COLO829 (cell line): Measurements from ENCODE around the gene ATF6.
"Not testable (repeated sequence)": the region's sequence is repeated elsewhere in the genome, so short reads cannot be mapped to it uniquely, and the experiment has no call there.

Source experiments
- DNase-seq: peaks from one replicate; pipeline ENCODE4 v3.0.0; 2012; ENCODE audit warnings: low spot score

ATF6 gene, protein sequence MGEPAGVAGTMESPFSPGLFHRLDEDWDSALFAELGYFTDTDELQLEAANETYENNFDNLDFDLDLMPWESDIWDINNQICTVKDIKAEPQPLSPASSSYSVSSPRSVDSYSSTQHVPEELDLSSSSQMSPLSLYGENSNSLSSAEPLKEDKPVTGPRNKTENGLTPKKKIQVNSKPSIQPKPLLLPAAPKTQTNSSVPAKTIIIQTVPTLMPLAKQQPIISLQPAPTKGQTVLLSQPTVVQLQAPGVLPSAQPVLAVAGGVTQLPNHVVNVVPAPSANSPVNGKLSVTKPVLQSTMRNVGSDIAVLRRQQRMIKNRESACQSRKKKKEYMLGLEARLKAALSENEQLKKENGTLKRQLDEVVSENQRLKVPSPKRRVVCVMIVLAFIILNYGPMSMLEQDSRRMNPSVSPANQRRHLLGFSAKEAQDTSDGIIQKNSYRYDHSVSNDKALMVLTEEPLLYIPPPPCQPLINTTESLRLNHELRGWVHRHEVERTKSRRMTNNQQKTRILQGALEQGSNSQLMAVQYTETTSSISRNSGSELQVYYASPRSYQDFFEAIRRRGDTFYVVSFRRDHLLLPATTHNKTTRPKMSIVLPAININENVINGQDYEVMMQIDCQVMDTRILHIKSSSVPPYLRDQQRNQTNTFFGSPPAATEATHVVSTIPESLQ

GRCh38 chr1:161766102-161766981 is at the start of gene ATF6:
Gene ATF6, plus strand, starts transcription at chr1:161766320. Its CDS starts 41 bp downstream, at chr1:161766361.
- DNase-seq = peak; percentile 95

GRCh38 chr1:161718559-161719324 is 47.4 kb upstream of the ATF6 start:
- no peak for DNase-seq

- DNase-seq = no peak
These were observed 46.9 kb upstream of the ATF6 start for GRCh38 chr1:161719325-161719611.

DNA sequence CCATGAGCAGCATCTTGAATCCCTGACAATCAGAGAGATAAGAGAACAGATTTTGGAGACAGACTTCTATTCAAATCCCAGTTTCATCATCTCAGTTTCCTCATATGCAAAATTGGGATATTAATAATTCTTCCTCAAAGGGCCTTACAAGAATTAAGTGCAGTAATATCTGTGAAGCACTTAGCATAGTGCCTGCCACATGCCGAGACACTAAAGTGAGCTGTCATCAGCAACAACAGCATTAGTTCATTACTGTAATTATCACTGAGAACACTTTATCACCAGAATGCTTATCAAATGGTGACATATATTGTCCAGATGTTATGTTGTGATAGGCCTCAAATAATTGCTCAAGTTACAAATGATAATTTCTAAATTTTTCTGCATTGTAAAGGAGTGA is 45.7 kb upstream of the ATF6 start:
- DNase-seq = no peak

DNA sequence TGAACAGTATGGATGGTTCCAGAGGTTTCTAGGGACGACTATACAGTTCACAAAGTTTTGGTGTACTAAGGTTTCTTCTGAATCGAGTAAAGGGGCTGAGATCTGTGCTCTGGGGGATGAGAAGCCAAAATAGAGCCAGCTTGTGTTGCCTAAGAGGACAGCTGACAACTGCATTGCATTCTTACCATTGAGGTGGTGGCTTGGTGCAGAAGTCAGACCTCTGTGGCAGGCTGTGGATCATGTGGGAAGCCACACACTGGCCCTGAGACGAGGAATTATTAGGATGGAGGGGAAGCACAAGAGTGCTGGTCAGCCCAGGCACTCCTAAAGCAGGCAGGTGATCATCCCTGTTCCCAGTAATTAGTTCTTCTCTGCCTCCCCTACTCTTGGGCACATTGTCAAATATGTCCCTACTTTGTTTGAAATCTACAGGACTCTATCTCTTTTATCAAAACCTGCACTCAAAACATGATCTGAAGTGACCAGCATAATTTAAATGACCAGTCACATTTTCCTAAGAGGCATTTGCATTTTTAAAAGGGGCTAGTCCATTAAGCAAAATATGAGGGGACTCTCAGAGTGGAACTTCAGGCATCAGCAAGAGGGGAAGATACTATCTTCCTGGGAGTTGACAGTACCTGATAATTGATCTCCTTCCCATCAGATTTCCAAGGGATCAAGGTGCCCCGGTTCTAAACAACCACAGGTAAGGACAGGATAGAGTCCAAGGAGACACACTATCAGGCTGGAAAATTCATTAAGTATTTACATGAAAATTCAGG is 45.0 kb upstream of the ATF6 start, which contains the start of gene FCRLB:
Gene FCRLB, plus strand, starts transcription at position 589 of the 782 bp plus-strand sequence. CDS start 1,129 bp downstream, outside the sequence.
- DNase-seq = no peak

GRCh38 chr1:161721738-161722343 is 44.3 kb upstream of the ATF6 start:
- DNase-seq = peak; percentile 73

DNA sequence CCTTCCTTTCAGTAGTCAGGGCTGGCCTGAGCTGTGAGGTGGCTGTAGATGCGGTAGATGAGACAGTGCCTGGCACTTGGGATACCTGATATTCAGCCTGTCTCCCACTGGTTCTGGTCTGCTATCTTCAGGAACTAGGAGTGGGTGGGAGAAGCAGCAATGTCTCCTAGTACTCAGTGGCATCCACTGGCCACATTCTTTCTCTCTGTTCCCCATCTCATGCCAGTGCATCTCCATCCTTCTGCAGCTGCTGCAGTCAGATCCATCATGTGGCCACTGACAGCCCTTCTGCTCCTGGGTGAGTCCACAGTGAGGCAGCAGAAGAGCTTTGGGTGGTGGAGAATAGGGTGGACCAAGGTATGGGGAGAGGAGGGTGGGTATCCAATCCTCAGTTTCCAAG is 43.7 kb upstream of the ATF6 start:
- no peak for DNase-seq

DNA sequence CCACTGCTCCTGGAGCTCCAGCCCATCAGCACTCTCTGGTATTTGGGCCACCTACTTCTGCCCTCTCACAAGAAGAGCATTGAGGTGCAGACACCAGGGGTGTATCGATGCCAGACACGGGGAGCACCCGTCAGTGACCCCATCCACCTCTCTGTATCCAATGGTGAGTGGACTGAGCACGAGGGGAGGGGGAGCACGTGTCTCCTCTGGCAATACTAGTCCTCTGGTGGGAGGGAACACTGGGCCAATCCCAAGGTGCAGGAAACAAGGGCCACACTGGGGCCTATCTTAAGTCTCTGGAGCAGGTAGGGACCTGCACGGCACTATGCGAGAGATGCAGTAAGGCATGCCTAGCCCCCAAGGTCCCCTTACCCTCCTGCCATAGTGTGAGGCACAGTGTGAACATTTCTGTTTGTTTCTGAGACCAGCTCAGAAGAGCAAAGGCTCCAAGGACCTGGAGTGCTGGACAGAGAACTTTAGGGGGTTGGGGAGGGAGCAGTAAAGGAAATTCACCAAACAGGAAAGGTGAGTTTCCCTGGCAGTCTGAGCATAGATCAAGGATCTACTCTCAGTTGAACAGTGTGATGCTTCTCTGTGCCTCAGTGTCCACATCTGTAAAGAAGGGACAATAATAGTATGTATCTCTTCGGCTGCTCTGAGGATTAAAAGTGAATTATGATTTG is 42.5 kb upstream of the ATF6 start:
- no peak for DNase-seq

DNA sequence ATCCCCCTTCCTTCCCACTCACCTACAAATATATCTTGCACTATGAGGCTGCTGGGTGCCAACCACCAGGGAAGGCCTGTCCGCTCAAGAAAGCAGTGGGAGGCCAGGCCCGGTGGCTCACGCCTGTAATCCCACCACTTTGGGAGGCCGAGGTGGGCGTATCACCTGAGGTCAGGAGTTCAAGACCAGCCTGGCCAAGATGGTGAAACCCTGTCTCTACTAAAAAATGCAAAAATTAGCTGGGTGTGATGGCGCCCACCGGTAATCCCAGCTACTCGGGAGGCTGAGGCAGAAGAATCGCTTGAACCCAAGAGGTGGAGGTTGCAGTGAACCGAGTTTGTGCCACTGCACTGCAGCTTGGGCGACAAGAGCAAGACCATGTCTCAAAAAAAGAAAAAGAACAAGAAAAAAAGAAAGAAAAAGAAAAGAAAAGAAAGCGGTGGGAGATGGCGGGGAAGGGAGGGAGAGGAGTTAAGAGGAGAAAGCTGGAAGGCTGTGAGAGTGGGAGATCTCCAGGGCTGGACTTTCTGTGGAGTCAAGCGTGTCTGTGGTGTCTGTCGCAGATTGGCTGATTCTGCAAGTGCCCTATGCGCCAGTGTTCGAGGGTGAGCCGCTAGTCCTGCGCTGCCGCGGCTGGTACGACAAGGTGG is 40.7 kb upstream of the ATF6 start:
- not testable (repeated sequence) for DNase-seq

DNA sequence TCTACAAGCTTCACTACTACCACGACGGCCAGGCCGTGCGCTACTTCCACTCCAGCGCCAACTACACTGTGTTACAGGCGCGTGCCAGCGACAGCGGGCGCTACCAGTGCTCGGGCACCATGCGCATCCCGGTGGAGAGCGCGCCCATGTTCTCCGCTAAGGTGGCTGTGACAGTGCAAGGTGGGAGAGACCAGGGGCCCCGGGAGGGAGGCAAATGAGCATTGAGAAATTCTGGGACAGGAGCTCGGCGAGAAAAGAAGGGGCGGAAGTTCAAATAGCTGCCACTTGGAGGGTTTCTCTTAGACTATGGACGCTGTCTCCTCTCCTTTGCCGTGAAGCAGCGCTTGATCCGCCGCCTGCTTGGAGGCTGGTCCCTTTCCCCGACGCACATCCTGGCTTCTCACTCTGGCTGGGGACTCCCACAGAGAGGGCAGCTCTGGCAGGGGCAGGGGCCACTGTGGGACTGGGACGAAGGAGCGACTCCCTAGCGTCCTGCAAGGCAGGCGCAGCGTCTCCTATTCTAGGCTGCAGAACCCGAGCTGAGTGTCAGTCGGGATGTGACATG is 40.1 kb upstream of the ATF6 start:
- peak; percentile 43 for DNase-seq

DNA sequence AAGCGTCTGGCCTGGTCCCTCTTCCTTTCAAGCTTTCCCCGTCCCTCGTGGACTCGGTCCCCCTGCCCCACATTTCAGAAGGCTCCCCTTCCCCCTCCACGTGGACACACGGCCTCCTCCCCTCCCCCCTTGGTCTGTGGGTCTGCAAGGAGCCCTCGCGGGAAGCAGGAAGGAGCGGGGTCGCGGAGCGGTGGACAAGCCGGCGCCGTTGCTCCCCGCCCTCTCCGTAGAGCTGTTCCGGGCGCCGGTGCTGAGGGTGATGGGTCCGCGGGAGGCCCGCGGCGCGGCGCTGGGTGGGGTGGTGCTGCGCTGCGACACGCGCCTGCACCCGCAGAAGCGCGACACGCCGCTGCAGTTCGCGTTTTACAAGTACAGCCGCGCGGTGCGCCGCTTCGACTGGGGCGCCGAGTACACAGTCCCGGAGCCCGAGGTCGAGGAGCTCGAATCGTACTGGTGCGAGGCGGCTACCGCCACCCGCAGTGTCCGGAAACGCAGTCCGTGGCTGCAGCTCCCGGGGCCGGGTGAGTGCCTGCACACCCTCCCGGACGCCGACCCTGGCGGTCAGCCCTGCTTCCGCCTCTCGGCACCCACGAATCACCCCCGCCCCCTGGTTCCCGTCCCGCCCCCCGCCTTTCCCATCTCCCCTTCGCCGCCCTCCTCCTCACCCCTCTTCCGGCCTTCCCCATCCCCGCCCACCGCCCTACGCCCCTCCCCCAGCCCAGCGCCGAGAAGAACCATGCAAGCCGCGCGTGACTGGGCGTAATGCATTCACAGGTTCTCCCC is 39.5 kb upstream of the ATF6 start:
- peak; percentile 89 for DNase-seq

DNA sequence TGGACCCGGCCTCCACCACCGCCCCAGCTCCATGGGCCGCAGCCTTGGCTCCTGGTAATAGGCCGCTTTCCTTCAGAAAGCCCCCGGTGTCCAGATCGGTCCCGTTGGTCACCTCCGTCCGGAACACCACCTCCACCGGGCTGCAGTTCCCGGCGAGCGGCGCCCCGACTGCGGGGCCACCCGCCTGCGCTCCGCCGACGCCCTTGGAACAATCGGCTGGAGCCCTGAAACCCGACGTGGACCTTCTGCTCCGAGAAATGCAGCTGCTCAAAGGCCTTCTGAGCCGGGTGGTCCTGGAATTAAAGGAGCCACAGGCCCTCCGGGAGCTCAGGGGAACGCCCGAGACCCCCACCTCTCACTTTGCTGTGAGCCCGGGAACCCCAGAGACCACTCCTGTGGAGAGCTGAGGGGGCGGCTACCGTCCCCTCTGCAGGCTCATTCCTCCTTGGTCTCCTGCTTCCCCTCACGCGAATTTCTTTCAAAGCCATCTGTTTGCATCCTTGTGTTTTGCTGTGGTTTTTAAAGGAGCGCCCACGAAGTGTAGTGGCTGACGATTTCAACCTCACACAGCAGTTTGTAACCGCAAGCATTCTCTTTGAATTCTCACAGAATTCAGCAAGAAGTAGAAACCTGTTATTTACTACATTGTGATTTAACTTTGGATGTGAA is 38.7 kb upstream of the ATF6 start:
- DNase-seq = peak; percentile 47

GRCh38 chr1:161728376-161729226 is 37.5 kb upstream of the ATF6 start:
- no peak for DNase-seq

GRCh38 chr1:161730050-161730564 is 36.0 kb upstream of the ATF6 start:
- peak; percentile 59 for DNase-seq

GRCh38 chr1:161731241-161731640 is 34.9 kb upstream of the ATF6 start:
- DNase-seq = no peak

DNA sequence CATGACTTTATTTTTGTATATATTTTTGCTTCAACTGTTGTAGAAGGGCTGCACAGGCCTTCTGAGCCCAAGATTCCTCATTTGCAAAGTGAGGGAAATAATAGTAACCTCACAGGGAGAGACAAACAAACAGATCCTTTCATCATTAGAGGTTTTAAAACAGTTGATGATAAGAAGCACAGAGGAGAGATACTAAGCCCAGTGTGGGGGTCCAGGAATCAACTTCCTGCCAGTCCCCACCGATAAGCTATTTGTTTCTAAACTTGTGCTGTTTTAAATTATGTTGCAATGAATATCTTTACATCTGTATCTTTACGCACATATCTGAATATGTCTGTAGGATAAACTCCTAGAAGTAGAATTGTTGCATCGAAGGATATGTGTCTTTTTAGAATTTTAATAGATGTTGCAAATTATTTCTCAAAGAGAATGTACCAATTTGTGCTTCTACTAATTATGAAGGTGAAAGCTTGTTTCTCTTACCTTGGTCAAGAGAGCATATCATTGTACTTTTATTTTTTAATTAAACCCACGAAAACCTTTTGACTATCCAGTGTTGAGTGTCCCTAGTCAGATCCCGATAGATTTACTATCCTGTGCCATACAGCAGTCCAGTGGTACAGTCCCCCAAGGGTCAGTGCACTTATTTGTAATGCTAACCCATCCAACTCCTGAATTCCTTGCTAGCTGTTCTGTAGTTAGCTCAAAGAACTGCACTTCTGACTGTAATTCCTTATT is 34.0 kb upstream of the ATF6 start:
- no peak for DNase-seq
